ENCODE results near the gene CDKL5. TPM values are rescaled to one million over a fixed set of nuclear protein-coding genes. Genes with fewer than 3 reads are reported as not detected.

The CDKL5 gene
- total and polyA plus RNA-seq, 10 donors: 0.24 to 10.6 (median 7.0) TPM

GRCh38 chrX:18491587-18492340 is 66.4 kb downstream of the CDKL5 start:
- Histone ChIP-seq H3K36me3 (no peaks in the 10 kb centered on the region), H3K4me3 (no peak overlapping the region), H3K4me1 (no peaks in the 10 kb centered on the region), H3K27ac (no peak overlapping the region), H3K9me3 (no peaks in the 10 kb centered on the region), H3K27me3 (replicated peaks in 1 of 7) (no peaks in the 10 kb centered on the region)
- no peak for TF ChIP-seq POLR2A (IDR thresholded peaks at IDR 0.05)
- TF ChIP-seq POLR2AphosphoS5 (IDR thresholded peaks at IDR 0.05): no peak
- TF ChIP-seq, protein P1, sequence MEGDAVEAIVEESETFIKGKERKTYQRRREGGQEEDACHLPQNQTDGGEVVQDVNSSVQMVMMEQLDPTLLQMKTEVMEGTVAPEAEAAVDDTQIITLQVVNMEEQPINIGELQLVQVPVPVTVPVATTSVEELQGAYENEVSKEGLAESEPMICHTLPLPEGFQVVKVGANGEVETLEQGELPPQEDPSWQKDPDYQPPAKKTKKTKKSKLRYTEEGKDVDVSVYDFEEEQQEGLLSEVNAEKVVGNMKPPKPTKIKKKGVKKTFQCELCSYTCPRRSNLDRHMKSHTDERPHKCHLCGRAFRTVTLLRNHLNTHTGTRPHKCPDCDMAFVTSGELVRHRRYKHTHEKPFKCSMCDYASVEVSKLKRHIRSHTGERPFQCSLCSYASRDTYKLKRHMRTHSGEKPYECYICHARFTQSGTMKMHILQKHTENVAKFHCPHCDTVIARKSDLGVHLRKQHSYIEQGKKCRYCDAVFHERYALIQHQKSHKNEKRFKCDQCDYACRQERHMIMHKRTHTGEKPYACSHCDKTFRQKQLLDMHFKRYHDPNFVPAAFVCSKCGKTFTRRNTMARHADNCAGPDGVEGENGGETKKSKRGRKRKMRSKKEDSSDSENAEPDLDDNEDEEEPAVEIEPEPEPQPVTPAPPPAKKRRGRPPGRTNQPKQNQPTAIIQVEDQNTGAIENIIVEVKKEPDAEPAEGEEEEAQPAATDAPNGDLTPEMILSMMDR (IDR thresholded peaks at IDR 0.05 in 8 of 11, conservative IDR thresholded peaks at IDR 0.05 in 3 of 11): no peak
- 82 to 98% (median 89%) methylated on average over 4 of the region's 4 CpGs for WGBS, 5 donors
- no peak for DNase-seq
- intact Hi-C loops (cut with DNase I; ENCODE audit: low total_unique reads): no loop called here

DNA sequence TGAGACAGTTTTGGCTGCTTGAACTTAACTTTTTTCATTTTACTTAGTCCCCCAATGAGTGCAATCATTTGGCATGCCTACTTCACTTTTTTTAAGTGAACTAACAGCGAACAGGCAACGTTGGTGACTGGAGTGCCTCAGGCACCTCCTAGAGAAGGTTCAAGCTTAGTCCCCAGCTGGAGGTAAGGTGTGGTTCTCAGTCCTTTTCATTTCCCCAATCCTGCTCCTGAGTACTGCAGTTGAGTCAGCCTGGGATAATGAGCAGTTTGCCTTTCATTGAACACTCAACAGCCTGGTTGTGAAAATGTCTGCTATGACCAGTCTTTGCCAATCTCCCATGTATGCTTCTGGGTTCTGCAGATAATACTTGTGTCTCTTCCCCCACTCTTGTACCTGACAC is 109.5 kb downstream of the CDKL5 start:
- 79 to 94% (median 91%) methylated on average over 2 of the region's 2 CpGs for WGBS, 5 donors
- TF ChIP-seq, protein P1 (IDR thresholded peaks at IDR 0.05 in 8 of 11, conservative IDR thresholded peaks at IDR 0.05 in 3 of 11): no peak
- TF ChIP-seq POLR2A (IDR thresholded peaks at IDR 0.05): no peak
- TF ChIP-seq POLR2AphosphoS5 (IDR thresholded peaks at IDR 0.05): no peak
- intact Hi-C loops (cut with DNase I; ENCODE audit: low total_unique reads): no loop called here
- Histone ChIP-seq H3K27ac (no peak overlapping the region), H3K36me3 (no peaks in the 10 kb centered on the region), H3K9me3 (no peaks in the 10 kb centered on the region), H3K4me3 (no peak overlapping the region), H3K27me3 (replicated peaks in 1 of 7) (no peaks in the 10 kb centered on the region), H3K4me1 (no peaks in the 10 kb centered on the region)
- DNase-seq: no peak

DNA sequence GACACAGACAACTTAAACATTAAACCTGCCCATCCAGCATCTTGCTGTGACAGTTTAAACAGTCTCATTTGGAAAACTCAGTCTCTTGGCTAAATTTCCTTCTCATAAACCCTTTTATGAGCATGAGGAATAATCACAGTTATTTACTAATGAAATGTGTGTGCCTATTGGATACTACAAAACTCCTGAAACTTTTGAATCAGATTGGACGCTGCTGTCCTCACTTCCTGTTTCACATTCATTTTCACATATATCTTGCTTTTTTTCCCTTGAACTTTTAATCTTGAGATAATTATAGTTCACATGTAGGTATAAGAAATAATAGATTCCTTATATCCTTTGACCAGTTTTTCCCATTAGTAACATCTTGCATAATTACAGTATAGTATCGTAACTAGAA is 111.7 kb downstream of the CDKL5 start:
- TF ChIP-seq POLR2AphosphoS5 (IDR thresholded peaks at IDR 0.05): no peak
- TF ChIP-seq POLR2A (IDR thresholded peaks at IDR 0.05): no peak
- TF ChIP-seq, protein P1 (IDR thresholded peaks at IDR 0.05 in 8 of 11, conservative IDR thresholded peaks at IDR 0.05 in 3 of 11): no peak
- Histone ChIP-seq H3K36me3 (no peaks in the 10 kb centered on the region), H3K27me3 (replicated peaks in 1 of 7) (no peaks in the 10 kb centered on the region), H3K4me1 (no peaks in the 10 kb centered on the region), H3K27ac (no peak overlapping the region), H3K9me3 (no peaks in the 10 kb centered on the region), H3K4me3 (no peak overlapping the region)
- intact Hi-C loops (cut with DNase I; ENCODE audit: low total_unique reads): no loop called here
- WGBS, 5 donors: 67 to 75% (median 69%) methylated on average over 2 of the region's 2 CpGs
- DNase-seq: no peak

DNA sequence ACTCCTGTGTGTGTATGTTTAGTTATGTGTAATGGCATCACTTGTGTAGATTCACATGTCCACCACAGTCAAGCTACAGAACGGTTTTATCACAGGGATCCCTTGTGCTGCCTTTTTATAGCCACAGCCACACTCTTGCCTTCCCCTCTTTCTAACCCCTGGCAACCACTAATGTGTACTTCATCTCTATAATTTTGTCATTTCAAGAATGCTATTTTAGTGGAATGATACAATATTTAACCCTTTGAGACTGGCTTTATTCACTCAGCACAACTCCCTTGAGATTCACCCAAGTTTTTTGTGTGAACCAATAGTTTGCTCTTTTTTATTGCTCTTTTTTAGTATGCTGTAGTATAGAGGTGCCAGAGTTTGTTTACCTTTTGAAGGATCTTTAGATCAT is 112.1 kb downstream of the CDKL5 start:
- no peaks in the 10 kb centered on the region for H3K9me3 ChIP-seq
- no peak overlapping the region for H3K4me3 ChIP-seq
- no peaks in the 10 kb centered on the region for H3K27me3 ChIP-seq (replicated peaks in 1 of 7)
- H3K27ac ChIP-seq: no peak overlapping the region
- intact Hi-C loops (cut with DNase I; ENCODE audit: low total_unique reads): no loop called here
- H3K4me1 ChIP-seq: no peaks in the 10 kb centered on the region
- H3K36me3 ChIP-seq: no peaks in the 10 kb centered on the region
- DNase-seq: no peak
- 56 to 71% (median 65%) methylated on average over 1 of the region's 1 CpG for WGBS, 5 donors
- TF ChIP-seq, protein P1 (IDR thresholded peaks at IDR 0.05 in 8 of 11, conservative IDR thresholded peaks at IDR 0.05 in 3 of 11): no peak
- TF ChIP-seq POLR2A (IDR thresholded peaks at IDR 0.05) (no peak), POLR2AphosphoS5 (IDR thresholded peaks at IDR 0.05) (no peak)

Measured in spleen (tissue), 11 donors.